Smooth muscle cell (in vitro differentiated cells): ENCODE measurements around the gene U2SURP. TPM values are rescaled to one million over a fixed set of nuclear protein-coding genes. Genes with fewer than 3 reads are reported as not detected.

ENCODE experiments used
- DNase-seq: peaks from one replicate; lab custom pipeline; 2025; ENCODE audit not compliant: unreplicated experiment; lab: John Stamatoyannopoulos, UW
- H2AFZ ChIP-seq: fragments of 200-600 bp; sonication (generic); 2 replicates; pipeline ENCODE4 v1.6.0; 2016; ENCODE audit warnings: antibody characterized with exemption, low read depth, mild to moderate bottlenecking
- H3F3A ChIP-seq: fragments of 200-600 bp; sonication (generic); 2 replicates; pipeline ENCODE4 v1.6.0; 2017; ENCODE audit warnings: antibody characterized with exemption, low read depth
- H3K27ac ChIP-seq: fragments of 200-600 bp; sonication (generic); 2 replicates; pipeline ENCODE4 v1.5.1; 2016; ENCODE audit warnings: low read depth, mild to moderate bottlenecking
- H3K27me3 ChIP-seq: fragments of 200-600 bp; sonication (generic); 2 replicates; pipeline ENCODE4 v1.6.1; 2016; ENCODE audit warnings: low read depth, mild to moderate bottlenecking
- H3K36me3 ChIP-seq: fragments of 200-600 bp; sonication (generic); 2 replicates; pipeline ENCODE4 v1.5.1; 2016; ENCODE audit warnings: low read depth
- H3K4me1 ChIP-seq: fragments of 200-600 bp; sonication (generic); 2 replicates; pipeline ENCODE4 v1.5.1; 2016; ENCODE audit warnings: low read depth
- H3K4me2 ChIP-seq: fragments of 200-600 bp; sonication (generic); 2 replicates; pipeline ENCODE4 v1.6.0; 2016; ENCODE audit warnings: mild to moderate bottlenecking
- H3K4me3 ChIP-seq: fragments of 200-600 bp; sonication (generic); 2 replicates; pipeline ENCODE4 v1.5.1; 2016; ENCODE audit warnings: mild to moderate bottlenecking
- H3K79me2 ChIP-seq: fragments of 200-600 bp; sonication (generic); 2 replicates; pipeline ENCODE4 v1.6.0; 2016; ENCODE audit warnings: low read depth, mild to moderate bottlenecking
- H3K9ac ChIP-seq: fragments of 200-600 bp; sonication (generic); 2 replicates; pipeline ENCODE4 v1.6.0; 2016; ENCODE audit warnings: low read depth
- H3K9me3 ChIP-seq: fragments of 200-600 bp; sonication (generic); replicated peaks from 2 replicates; pipeline ENCODE4 v1.5.1; 2016; ENCODE audit warnings: low read depth
- H4K20me1 ChIP-seq: fragments of 200-600 bp; sonication (generic); 2 replicates; pipeline ENCODE4 v1.6.0; 2016; ENCODE audit warnings: low read depth
- CTCF ChIP-seq: fragments of 200-600 bp; sonication (generic); IDR thresholded peaks from 2 replicates; pipeline ENCODE4 v1.5.1; 2017; ENCODE audit warnings: borderline replicate concordance, mild to moderate bottlenecking, antibody characterized with exemption; ENCODE audit not compliant: insufficient read depth, poor library complexity, severe bottlenecking
- WGBS: methylation state at CpG from one replicate; pipeline ENCODE4 v1.1.7; 2016; ENCODE audit warnings: low lambda C conversion rate; 5-methylcytosine and 5-hydroxymethylcytosine counted together
- polyA plus RNA-seq: library from polyadenylated mRNA; unstranded; fragments of >200 nt; fragmentation: Nextera tagmentation; extraction: Ambion mirVana; gene quantifications from 2 replicates; pipeline ENCODE4 v1.2.1, GENCODE V29; 2016
- total RNA-seq: library from RNA; depleted of rRNA; stranded (reverse); fragments of >200 nt; gene quantifications from 2 replicates; pipeline ENCODE4 v1.2.3, GENCODE V29; 2014

Gene U2SURP
- total and polyA plus RNA-seq, 2 experiments from 2014 or later: 49.0 to 80.4 TPM

- peaks cover 8% of the 10 kb centered on the region for H3K4me1 ChIP-seq
- H3K4me2 ChIP-seq: no peak overlapping the region
- WGBS: 66% methylated on average over 5 of the region's 5 CpGs
These were observed 10.6 kb upstream of the U2SURP start for GRCh38 chr3:142990721-142991120.

DNA sequence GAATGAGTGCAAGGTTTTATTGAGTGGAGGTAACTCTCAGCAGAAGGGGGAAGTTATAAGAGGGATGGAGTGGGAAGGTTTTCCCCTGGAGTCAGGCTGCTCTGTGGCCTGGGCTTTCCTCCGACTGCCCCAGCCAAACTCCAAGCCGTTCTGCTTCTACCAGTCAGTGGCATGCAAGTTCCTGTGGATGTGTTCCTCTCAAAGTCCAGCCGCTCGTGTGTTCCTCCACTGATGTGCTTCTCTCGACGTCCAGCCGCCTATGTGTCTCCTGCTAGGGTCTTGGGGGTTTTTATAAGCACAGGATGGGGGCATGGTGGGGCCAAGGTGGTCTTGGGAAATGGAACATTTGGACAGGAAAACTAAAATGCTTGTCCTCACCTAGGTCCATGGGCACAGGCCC, 9.0 kb upstream of the U2SURP start:
- H3K27me3 ChIP-seq: no peaks in the 10 kb centered on the region
- no peaks in the 10 kb centered on the region for H4K20me1 ChIP-seq
- DNase-seq: no peak
- no peaks in the 10 kb centered on the region for H3F3A ChIP-seq
- no peak for TF ChIP-seq CTCF
- H3K27ac ChIP-seq: no peak overlapping the region
- no peak overlapping the region for H3K9ac ChIP-seq
- H3K79me2 ChIP-seq: no peaks in the 10 kb centered on the region
- H3K9me3 ChIP-seq: no peaks in the 10 kb centered on the region
- H3K36me3 ChIP-seq: no peaks in the 10 kb centered on the region
- WGBS: 94% methylated on average over 7 of the region's 7 CpGs
- no peak overlapping the region for H3K4me3 ChIP-seq
- H2AFZ ChIP-seq: no peak overlapping the region
- H3K4me1 ChIP-seq: peaks cover 6% of the 10 kb centered on the region
- H3K4me2 ChIP-seq: no peak overlapping the region

More at GRCh38 chr3:142990721-142991120, 10.6 kb upstream of the U2SURP start:
- Histone ChIP-seq H3K4me3 (no peak overlapping the region), H3K79me2 (no peaks in the 10 kb centered on the region), H3K27me3 (no peaks in the 10 kb centered on the region), H3K36me3 (no peaks in the 10 kb centered on the region), H3K9ac (no peak overlapping the region), H3K9me3 (no peaks in the 10 kb centered on the region), H2AFZ (peak overlapping the region; percentile 17), H4K20me1 (no peaks in the 10 kb centered on the region), H3F3A (no peaks in the 10 kb centered on the region), H3K27ac (no peak overlapping the region)
- DNase-seq: no peak
- TF ChIP-seq CTCF: no peak

DNA sequence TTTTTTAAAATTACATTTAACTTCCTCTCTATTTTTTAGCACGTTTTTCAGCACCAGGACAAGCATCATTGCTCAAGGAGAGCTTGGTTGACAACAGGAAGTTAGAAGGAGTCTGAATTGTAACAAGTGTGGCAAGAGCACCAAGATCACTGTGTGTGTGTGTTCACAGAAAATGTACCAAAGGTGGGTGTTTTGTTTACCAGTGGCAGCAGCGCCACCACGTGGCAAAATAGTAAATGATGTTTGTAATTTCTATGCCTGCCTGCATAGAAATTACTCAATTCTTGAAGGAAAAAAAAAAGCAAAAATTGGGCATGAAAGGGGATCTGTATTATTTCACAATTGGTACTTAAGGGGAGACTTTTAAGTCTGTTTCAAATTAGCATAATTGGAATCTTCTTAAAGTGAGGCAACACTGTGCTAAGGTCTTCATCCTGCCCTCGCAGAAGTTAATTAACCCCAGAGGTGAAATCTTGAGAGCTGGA, 7.4 kb upstream of the U2SURP start:
- H4K20me1 ChIP-seq: no peaks in the 10 kb centered on the region
- no peaks in the 10 kb centered on the region for H3K27me3 ChIP-seq
- WGBS: 23% methylated on average over 4 of the region's 4 CpGs
- no peaks in the 10 kb centered on the region for H3K4me1 ChIP-seq
- peak; percentile 5 for DNase-seq
- no peak overlapping the region for H3K4me2 ChIP-seq
- no peaks in the 10 kb centered on the region for H3K79me2 ChIP-seq
- no peak overlapping the region for H2AFZ ChIP-seq
- H3K9me3 ChIP-seq: no peaks in the 10 kb centered on the region
- TF ChIP-seq CTCF: peak; percentile 82
- no peak overlapping the region for H3K4me3 ChIP-seq
- no peak overlapping the region for H3K27ac ChIP-seq
- no peak overlapping the region for H3K9ac ChIP-seq
- H3K36me3 ChIP-seq: no peaks in the 10 kb centered on the region
- H3F3A ChIP-seq: no peaks in the 10 kb centered on the region

DNA sequence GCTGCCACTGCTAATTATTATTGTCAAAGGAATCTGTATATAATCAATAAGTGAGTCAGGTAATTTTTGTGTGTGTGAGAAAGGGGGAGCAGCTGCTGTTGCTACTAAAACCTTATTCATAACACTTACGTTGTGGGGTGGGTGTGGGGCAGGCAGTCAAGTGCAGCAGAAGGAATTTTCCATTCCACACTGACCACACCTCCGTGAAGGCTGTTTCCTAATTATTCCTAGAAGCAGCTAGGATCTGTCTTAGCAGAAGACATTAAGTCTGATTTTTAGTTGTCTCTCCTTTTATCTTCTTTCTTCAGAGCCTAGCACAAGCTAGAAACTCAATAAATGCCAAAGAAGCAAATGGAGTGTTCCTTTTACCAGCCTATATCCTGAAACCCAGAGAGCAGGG, 4.0 kb upstream of the U2SURP start:
- Histone ChIP-seq H3K79me2 (peaks cover 8% of the 10 kb centered on the region), H3K9ac (no peak overlapping the region), H3K4me1 (peaks cover 4% of the 10 kb centered on the region), H3K4me3 (no peak overlapping the region), H2AFZ (no peak overlapping the region), H3K27me3 (no peaks in the 10 kb centered on the region), H3K36me3 (no peaks in the 10 kb centered on the region), H3K27ac (no peak overlapping the region), H3K9me3 (no peaks in the 10 kb centered on the region), H3K4me2 (no peak overlapping the region), H4K20me1 (no peaks in the 10 kb centered on the region), H3F3A (peaks cover 6% of the 10 kb centered on the region)
- no peak for DNase-seq
- WGBS: 23% methylated on average over 2 of the region's 2 CpGs
- TF ChIP-seq CTCF: no peak
